Measurements from ENCODE around the gene PPT2. TPM values are rescaled to one million over a fixed set of nuclear protein-coding genes. Genes with fewer than 3 reads are reported as not detected.
A peak's percentile ranks its signal among the peaks of the same experiment; 100 is the strongest.
"Not testable (repeated sequence)": the region's sequence is repeated elsewhere in the genome, so short reads cannot be mapped to it uniquely, and the experiment has no call there.

The PPT2 gene
- total RNA-seq, 1 experiment from 2014 or later, result 46.3 TPM

- Histone ChIP-seq H3K23me2 (ENCODE audit: insufficient read length, low read depth, low read length, poor library complexity, severe bottlenecking) (peaks cover 7% of the 10 kb centered on the region), H2BK12ac (ENCODE audit: insufficient read length, low read depth, low read length) (no peak overlapping the region), H3K9me3 (ENCODE audit: control insufficient read depth, low read depth, low read length) (no peaks in the 10 kb centered on the region), H2AFZ (ENCODE audit: low read length) (no peak overlapping the region), H3K4me1 (ENCODE audit: insufficient read depth, low read length) (peaks cover 4% of the 10 kb centered on the region; the same call in 1 of the 2 replicates), H2BK20ac (ENCODE audit: low read depth, low read length, poor library complexity, severe bottlenecking) (no peak overlapping the region), H3K27me3 (ENCODE audit: insufficient read depth, low read length) (no peaks in the 10 kb centered on the region), H3T11ph (ENCODE audit: low read length) (no peak overlapping the region), H2BK15ac (ENCODE audit: low read depth, low read length) (no peak overlapping the region), H2BK5ac (ENCODE audit: insufficient read length, low read length) (no peak overlapping the region), H3K18ac (ENCODE audit: insufficient read length, low read depth, low read length) (no peak overlapping the region), H3K14ac (ENCODE audit: insufficient read depth, low read length) (no peak overlapping the region), H3K4ac (ENCODE audit: low read depth, low read length) (no peak overlapping the region), H2AK5ac (ENCODE audit: insufficient read length, low read length) (no peak overlapping the region), H3K4me2 (ENCODE audit: insufficient read depth, insufficient read length, low read length) (no peak overlapping the region), H3K9ac (ENCODE audit: extremely low read depth, insufficient read length, low read length) (no peak overlapping the region), H4K8ac (replicated peaks; ENCODE audit: insufficient read length, low read depth, low read length) (no peak overlapping the region), H4K20me1 (ENCODE audit: control insufficient read depth, insufficient read depth, insufficient read length) (no peaks in the 10 kb centered on the region), H3K27ac (ENCODE audit: insufficient read length, low read depth, low read length) (no peak overlapping the region), H4K5ac (ENCODE audit: insufficient read length, low read depth, low read length) (no peak overlapping the region), H3K56ac (ENCODE audit: insufficient read length, low read depth, low read length) (no peak overlapping the region), H3K79me2 (ENCODE audit: insufficient read depth, low read length) (no peaks in the 10 kb centered on the region), H3K23ac (ENCODE audit: insufficient read length, low read depth, low read length) (no peak overlapping the region), H4K91ac (ENCODE audit: insufficient read length, low read depth, low read length) (no peak overlapping the region), H2BK120ac (ENCODE audit: low read depth, low read length, poor library complexity, severe bottlenecking) (no peak overlapping the region), H3K79me1 (ENCODE audit: insufficient read depth, low read depth, low read length, poor library complexity, severe bottlenecking) (no peaks in the 10 kb centered on the region)
- H3K27me3 Mint-ChIP-seq (ENCODE audit: low read depth), result no peaks in the 10 kb centered on the region
- no peaks in the 10 kb centered on the region; a peak in 1 of 5 replicates for H3K9me3 Mint-ChIP-seq
- peaks cover 12 to 54% (median 45%) of the 10 kb centered on the region in 3 experiments; a peak in 6 of 7 replicates for H3K36me3 Mint-ChIP-seq (ENCODE audit: insufficient read depth in 1 of 3, low read depth in 3 of 3)
- no CpG with 5 or more reads among the region's 12 CpGs for WGBS (ENCODE audit: extremely low coverage, insufficient read length, low lambda C conversion rate)
- H3K4me3 Mint-ChIP-seq, result peak overlapping the region in 1 of 2 experiments; percentile 63; a peak in 3 of 5 replicates
- H3K27ac Mint-ChIP-seq, result peak overlapping the region in 1 of 3 experiments; percentile 76; a peak in 3 of 7 replicates
- H3K4me1 Mint-ChIP-seq, result peaks cover 33 to 43% of the 10 kb centered on the region in 2 experiments
- no peak for DNase-seq
- TF ChIP-seq, protein P1, sequence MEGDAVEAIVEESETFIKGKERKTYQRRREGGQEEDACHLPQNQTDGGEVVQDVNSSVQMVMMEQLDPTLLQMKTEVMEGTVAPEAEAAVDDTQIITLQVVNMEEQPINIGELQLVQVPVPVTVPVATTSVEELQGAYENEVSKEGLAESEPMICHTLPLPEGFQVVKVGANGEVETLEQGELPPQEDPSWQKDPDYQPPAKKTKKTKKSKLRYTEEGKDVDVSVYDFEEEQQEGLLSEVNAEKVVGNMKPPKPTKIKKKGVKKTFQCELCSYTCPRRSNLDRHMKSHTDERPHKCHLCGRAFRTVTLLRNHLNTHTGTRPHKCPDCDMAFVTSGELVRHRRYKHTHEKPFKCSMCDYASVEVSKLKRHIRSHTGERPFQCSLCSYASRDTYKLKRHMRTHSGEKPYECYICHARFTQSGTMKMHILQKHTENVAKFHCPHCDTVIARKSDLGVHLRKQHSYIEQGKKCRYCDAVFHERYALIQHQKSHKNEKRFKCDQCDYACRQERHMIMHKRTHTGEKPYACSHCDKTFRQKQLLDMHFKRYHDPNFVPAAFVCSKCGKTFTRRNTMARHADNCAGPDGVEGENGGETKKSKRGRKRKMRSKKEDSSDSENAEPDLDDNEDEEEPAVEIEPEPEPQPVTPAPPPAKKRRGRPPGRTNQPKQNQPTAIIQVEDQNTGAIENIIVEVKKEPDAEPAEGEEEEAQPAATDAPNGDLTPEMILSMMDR (conservative IDR thresholded peaks at IDR 0.05), result no peak
These were observed 33.2 kb downstream of the PPT2 start for GRCh38 chr6:32187009-32187709.

GRCh38 chr6:32187725-32188380, 33.9 kb downstream of the PPT2 start:
- not testable (repeated sequence) for H3K4ac ChIP-seq (ENCODE audit: low read depth, low read length); DNase-seq; H4K20me1 ChIP-seq (ENCODE audit: control insufficient read depth, insufficient read depth, insufficient read length); H3K14ac ChIP-seq (ENCODE audit: insufficient read depth, low read length); H3K27me3 ChIP-seq (ENCODE audit: insufficient read depth, low read length); H2BK120ac ChIP-seq (ENCODE audit: low read depth, low read length, poor library complexity, severe bottlenecking); H2BK15ac ChIP-seq (ENCODE audit: low read depth, low read length); H3K9me3 Mint-ChIP-seq; H3T11ph ChIP-seq (ENCODE audit: low read length); H4K8ac ChIP-seq (replicated peaks; ENCODE audit: insufficient read length, low read depth, low read length); H3K27ac ChIP-seq (ENCODE audit: insufficient read length, low read depth, low read length); H3K23me2 ChIP-seq (ENCODE audit: insufficient read length, low read depth, low read length, poor library complexity, severe bottlenecking); H4K91ac ChIP-seq (ENCODE audit: insufficient read length, low read depth, low read length); H3K9me3 ChIP-seq (ENCODE audit: control insufficient read depth, low read depth, low read length); H3K27me3 Mint-ChIP-seq (ENCODE audit: low read depth); H3K79me1 ChIP-seq (ENCODE audit: insufficient read depth, low read depth, low read length, poor library complexity, severe bottlenecking); H3K9ac ChIP-seq (ENCODE audit: extremely low read depth, insufficient read length, low read length); H4K5ac ChIP-seq (ENCODE audit: insufficient read length, low read depth, low read length); H3K23ac ChIP-seq (ENCODE audit: insufficient read length, low read depth, low read length); H3K56ac ChIP-seq (ENCODE audit: insufficient read length, low read depth, low read length); H2BK12ac ChIP-seq (ENCODE audit: insufficient read length, low read depth, low read length); H2BK5ac ChIP-seq (ENCODE audit: insufficient read length, low read length); H2AK5ac ChIP-seq (ENCODE audit: insufficient read length, low read length); H3K4me1 ChIP-seq (ENCODE audit: insufficient read depth, low read length); H2AFZ ChIP-seq (ENCODE audit: low read length); H3K18ac ChIP-seq (ENCODE audit: insufficient read length, low read depth, low read length); H3K79me2 ChIP-seq (ENCODE audit: insufficient read depth, low read length); H2BK20ac ChIP-seq (ENCODE audit: low read depth, low read length, poor library complexity, severe bottlenecking)
- Mint-ChIP-seq H3K36me3 (ENCODE audit: insufficient read depth in 1 of 3, low read depth in 3 of 3) (peaks cover 12 to 48% (median 39%) of the 10 kb centered on the region in 3 experiments; a peak in 6 of 7 replicates), H3K4me1 (peaks cover 38 to 47% of the 10 kb centered on the region in 2 experiments), H3K4me3 (peak overlapping the region; percentile 67 to 76; a peak in 4 of 5 replicates), H3K27ac (peak overlapping the region in 1 of 3 experiments; percentile 76; a peak in 1 of 7 replicates)
- no CpG with 5 or more reads among the region's 18 CpGs for WGBS (ENCODE audit: extremely low coverage, insufficient read length, low lambda C conversion rate)
- peak overlapping the region; percentile 72 for H3K4me2 ChIP-seq (ENCODE audit: insufficient read depth, insufficient read length, low read length)
